Ishikawa (cell line): ENCODE results near the gene RAMP1.

Experiments used
- CEBPB ChIP-seq: IDR thresholded peaks from 2 replicates; pipeline ENCODE4 v1.6.1; 2012
- EGR1 ChIP-seq: IDR thresholded peaks from 2 replicates; pipeline ENCODE4 v1.6.1; 2012
- EP300 ChIP-seq: IDR thresholded peaks from 2 replicates; pipeline ENCODE4 v1.6.1; 2012; ENCODE audit warnings: borderline replicate concordance
- FOXM1 ChIP-seq: IDR thresholded peaks from 2 replicates; pipeline ENCODE4 v1.6.1; 2012; ENCODE audit warnings: low read depth, borderline replicate concordance
- MAX ChIP-seq: IDR thresholded peaks from 2 replicates; pipeline ENCODE4 v1.6.1; 2012
- RAD21 ChIP-seq: IDR thresholded peaks from 2 replicates; pipeline ENCODE4 v1.6.1; 2012; ENCODE audit warnings: low read depth
- REST ChIP-seq: IDR thresholded peaks from 2 replicates; pipeline ENCODE4 v1.6.1; 2012; ENCODE audit warnings: low read depth, mild to moderate bottlenecking
- TAF1 ChIP-seq: IDR thresholded peaks from 2 replicates; pipeline ENCODE4 v1.6.1; 2012; ENCODE audit warnings: low read depth, mild to moderate bottlenecking

DNA sequence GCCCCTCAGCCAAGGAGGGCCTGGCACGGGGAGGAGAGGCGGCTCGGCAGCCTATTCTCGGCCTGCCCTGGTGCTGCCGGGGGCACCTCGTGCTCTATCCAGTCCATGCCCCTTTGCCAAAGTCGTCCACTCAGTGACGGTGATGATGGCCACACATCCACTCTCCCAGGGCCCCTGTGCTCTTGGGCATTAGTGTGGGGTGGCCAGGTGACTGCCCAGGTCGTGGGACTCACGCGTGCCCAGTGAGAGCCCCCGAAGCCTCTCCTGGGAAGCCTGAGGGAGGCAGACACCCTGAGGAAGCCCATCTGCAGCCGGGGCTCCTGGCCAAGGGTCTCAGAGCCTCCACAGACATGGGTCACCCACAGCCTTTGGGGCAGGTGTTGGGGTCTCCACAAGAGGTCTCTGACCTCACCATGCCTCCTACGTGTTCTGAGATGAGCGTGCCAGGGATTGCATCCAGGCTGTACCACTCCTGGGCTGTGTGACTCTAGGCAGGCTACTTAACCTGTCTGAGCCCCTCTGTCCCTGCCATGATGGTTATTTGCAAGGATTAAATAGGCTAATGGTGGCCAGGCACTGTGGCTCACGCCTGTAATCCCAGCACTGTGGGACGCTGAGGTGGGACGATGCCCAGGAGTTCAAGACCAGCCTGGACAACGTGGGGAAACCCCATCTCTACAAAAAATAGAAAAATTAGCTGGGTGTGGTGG lies 12.9 kb downstream of the RAMP1 start:
- no peak for TF ChIP-seq CEBPB
- no peak for TF ChIP-seq EGR1
- no peak for TF ChIP-seq FOXM1
- TF ChIP-seq TAF1 = no peak
- TF ChIP-seq MAX = no peak
- TF ChIP-seq REST = no peak
- no peak for TF ChIP-seq EP300
- no peak for TF ChIP-seq RAD21
